Measurements from ENCODE around the gene FAM3B.

FAM3B gene

DNA sequence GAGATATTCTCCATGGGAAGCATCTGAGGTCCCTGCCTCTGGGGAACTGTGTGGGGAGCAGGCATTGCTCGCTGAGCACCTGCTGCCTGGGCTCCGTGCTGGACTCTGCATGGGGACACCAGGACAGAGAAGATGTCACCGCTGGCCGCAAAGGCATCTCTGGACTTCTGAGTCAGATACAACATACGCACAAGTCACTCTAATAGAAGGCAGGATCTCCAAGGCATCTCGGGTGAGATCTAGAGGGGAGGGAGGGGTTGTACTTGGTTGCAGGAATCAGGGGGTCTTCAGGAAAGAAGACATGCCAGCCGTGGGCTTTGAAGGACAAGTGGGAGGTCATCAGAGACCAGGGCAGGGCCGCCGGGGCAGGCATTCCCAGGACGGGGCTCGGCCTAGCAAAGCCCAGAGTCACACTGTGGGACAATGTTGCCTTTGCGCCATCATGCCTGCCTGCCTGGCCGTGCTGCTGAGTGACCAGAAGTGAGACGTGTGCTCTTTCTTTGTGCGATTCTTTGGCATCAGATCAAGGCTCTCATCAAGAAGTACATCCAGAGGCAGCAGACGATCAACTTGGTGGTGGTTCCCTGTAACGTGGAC is 73.5 kb downstream of the FAM3B start:
- DNase-seq (ENCODE audit: low read depth in 4 of 4, low spot score in 1 of 4) = no peak

DNA sequence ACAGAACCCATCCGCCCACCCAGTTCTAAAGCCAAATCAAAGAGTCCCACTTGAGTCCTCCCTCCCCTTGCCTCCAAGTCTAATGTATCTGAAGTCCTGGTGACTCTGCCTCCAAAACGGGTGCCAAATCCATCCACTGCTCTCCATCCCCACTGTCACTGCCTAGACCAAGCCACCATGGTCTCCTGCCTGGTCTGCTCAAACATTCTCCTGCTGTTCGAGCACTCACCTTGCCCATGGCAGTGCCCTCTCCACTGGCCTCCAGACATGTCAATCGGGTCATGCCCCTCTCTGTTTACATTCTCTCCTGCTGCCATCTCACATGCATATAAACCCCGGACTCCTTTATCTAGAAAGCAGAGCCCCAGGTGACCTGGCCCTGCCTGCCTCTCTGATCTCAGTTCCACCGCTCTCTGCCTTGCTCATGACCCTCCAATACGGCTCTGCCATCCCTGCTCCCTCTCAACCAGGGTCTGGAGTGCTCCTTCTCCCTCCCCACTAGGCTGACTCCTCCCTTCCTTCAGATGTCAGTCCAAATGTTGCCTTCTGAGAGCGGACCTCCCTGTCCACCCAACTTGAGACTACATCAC is 77.4 kb downstream of the FAM3B start:
- DNase-seq (ENCODE audit: low read depth in 4 of 4, low spot score in 1 of 4) = no peak

DNA sequence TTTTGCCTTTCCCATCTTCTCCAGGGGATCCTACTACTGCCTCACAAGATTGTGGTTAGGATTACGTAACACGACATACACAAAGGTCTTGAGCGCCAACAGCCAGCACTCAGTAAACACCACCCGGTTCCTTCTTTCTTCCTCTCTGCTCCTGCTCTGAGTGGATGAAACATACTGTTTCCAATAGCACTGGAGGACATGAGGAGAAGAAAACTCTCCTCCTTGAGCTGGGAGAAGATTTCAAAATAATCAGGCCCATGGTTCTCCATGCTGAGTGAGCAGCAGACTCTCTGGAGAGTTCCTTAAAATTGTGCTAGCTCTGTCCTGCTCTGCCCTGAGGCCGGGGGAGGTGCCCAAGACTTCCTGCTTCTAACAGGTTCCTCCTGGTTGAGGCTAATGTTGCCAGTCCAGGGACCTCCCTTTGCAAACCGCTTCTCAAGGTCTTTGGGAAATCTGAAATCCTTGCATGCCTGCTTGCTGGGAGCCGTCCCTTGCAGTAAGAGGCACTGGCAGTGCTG is 80.0 kb downstream of the FAM3B start:
- DNase-seq (ENCODE audit: low read depth in 4 of 4, low spot score in 1 of 4) = no peak

DNA sequence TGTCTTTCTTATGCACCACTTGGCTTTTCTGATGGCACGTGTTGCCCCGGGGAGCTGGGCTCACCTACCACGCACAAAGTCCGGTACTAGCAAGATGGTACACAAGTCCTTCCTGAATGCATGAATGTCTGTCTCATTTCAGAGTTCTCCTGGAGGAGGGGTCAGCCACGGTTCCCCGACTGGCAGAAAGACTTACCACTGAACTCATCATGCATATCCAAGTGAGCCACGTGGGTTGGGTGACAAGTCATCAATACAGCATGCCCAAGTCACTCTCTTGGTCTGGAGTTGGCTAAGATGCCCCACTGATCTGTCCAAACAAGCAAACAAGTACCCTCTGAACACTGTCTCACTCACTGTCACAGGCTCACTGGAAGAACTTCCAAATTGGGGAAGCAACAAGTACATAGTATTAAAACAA is 80.9 kb downstream of the FAM3B start:
- DNase-seq (ENCODE audit: low read depth in 4 of 4, low spot score in 1 of 4) = no peak

DNA sequence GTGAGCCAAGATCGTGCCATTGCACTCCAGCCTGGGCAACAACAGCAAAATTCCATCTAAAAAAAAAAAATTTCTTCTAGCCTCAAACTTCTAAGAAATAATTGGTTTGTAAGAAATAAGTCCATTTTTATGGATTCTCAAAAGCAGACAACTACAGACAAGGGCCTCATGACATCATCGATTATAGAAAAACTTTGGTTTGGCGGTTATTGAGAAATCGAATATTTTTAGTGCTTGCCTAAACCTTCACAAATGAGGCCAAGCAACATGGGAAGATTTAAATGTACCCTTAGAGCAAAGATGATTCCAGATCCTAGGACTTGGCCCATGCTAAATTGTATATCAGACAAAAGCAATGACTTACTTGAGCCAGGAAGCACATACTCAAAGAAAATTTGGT is 81.7 kb downstream of the FAM3B start:
- DNase-seq (ENCODE audit: low read depth in 4 of 4, low spot score in 1 of 4) = no peak

DNA sequence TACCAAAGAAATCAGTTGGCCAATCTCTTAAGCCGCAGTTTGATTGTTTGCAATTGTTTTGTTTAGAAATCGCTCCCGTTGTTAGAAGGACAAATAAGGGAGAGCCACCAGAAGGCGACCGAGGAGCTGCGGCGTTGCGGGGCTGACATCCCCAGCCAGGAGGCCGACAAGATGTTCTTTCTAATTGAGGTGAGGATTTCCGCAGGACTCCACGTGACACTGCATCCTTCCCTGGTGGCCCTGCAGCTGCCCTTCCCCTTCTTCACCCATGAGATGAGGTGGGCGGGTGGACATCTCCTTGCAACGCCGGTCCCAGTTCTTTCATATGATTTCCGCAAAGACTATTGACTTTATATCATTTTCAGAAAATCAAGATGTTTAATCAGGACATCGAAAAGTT is 82.2 kb downstream of the FAM3B start:
- no peak for DNase-seq (ENCODE audit: low read depth in 4 of 4, low spot score in 1 of 4)

DNA sequence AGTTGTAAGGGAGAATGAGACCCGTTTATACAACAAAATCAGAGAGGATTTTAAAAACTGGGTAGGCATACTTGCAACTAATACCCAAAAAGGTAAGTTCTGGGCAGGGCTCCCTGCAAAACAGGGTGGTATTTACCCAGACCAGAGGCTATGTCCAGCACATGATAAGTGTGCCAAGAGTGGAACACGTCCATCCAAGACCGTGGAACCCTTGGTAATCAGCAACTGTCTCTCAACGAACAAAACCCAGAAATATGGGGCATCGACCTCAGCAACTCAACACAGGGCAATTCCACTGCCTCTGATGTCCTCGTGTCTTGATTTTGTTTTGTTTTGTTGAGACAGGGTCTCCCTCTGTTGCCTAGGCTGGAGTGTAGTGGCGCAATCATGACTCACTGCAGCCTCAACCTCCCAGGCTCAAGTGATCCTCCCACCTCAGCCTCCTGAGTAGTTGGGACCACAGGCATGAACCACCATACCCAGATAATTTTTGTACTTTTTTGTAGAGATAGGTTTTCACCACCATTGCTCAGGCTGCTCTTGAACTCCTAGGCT is 82.7 kb downstream of the FAM3B start:
- no peak for DNase-seq (ENCODE audit: low read depth in 4 of 4, low spot score in 1 of 4)

DNA sequence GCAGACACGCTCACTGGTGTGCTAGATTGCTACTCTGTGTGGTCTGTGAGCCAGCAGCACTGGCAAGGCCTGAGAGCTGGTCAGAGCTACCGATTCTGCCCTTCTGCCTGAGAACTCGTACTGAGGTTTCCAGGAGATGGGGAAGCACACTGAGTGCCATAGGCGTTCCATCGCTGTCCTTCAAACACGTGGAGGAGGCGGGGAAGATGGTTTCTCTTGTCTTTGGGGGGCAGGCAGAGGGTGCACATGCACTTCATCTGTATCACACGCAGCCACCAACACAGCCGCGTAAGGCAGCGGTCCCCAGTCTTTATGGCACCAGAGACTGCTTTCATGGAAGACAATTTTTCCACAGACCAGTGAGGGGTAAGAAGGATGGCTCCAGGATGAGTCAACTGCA is 85.6 kb downstream of the FAM3B start:
- DNase-seq (ENCODE audit: low read depth in 4 of 4, low spot score in 1 of 4) = no peak

DNA sequence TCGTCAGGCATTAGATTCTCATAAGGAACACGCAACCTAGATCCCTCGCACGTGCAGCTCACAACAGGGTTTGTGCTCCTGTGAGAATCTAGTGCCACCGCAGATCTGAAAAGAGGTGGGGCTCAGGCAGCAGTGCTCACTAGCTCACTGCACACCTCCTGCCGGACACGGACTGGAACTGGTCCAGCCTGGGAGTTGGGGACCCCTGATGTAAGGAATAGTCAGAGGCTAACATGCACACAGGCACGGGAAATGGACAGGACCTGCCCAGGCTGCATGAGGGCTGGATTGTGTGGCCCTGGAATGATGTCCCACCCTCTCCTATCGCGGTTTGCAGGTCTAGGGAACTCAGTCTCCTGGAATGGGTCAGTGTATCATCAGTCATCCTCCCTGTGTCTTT is 86.2 kb downstream of the FAM3B start:
- no peak for DNase-seq (ENCODE audit: low read depth in 4 of 4, low spot score in 1 of 4)

DNA sequence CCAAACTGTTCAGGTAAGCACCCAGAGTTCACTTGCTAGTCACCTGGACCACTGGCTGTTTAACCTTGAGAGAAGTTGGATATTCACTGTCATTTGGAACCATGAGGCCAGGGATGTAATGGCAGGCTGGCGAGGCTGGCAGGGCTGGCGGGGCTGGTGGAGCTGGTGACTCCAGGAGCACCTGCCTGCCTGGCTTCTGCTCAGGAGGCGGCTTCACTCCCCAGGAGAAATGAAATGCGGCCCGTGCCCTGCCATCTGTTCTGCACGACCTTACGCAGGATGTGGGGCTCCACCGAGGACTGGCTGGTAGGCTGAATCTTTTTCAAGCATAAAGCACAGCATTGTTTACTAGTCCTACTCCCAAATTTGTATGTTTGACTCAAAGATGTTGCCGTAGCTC is 86.7 kb downstream of the FAM3B start:
- DNase-seq (ENCODE audit: low read depth in 4 of 4, low spot score in 1 of 4) = no peak

DNA sequence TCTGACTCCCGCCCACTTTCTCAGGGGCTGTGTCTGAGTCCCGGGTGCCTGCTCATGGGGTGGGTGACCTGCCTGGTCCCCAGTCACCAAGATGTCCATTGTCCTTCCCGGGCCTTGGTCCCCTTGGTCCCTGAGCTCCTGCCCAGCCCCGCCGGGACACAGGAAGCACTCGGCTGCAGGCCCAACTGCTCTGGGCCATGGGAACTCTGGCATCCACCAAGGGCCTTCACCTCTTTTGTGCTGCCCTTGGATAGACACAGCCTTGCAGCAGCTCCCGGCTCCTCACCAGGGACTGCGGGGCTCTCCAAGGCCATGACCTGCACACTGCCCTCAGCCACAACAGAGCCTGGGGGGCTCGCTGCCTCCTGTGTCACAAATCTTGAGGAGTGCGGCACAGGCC is 87.4 kb downstream of the FAM3B start:
- no peak for DNase-seq (ENCODE audit: low read depth in 4 of 4, low spot score in 1 of 4)

DNA sequence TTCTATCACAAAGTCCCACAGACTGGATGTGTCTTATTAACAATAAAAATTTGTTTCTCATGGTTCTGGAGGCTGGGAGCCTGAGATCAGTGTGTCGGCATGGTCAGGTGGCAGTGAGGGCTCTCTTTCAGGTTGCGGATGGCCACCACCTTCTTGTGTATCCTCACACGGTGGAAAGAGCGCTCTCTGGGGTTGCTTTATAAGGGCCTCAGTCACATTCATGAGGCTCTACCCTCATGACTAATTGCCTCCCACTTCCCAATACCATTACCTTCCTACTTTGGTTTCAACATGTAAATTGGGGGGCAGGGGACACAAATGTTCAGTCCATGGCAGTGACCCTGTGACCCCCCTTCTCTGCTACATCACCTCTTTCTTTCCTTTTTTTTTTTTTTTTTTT is 88.7 kb downstream of the FAM3B start:
- DNase-seq (ENCODE audit: low read depth in 4 of 4, low spot score in 1 of 4) = no peak

DNA sequence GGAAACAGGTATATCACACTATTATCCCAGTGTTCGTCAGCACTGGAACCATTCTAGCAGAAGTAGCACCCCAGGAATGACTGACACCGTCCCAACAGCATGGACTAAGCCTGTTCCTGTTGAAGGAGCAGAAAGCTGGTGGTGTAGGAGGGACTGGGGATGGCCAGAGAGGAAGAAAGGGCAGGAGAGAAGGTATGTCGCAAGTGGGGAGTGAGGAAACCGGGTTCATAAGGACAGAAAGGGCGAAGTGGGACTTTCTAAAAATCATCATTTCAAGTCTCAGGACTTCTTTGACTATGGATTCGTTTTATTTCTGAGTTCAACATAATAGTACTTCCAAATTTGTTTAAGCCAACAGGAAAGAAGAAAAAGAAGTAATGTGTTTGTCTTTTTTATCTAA is 89.7 kb downstream of the FAM3B start:
- DNase-seq (ENCODE audit: low read depth in 4 of 4, low spot score in 1 of 4) = no peak
